ENCODE results near the gene NT5E.

The NT5E gene

GRCh38 chr6:85424981-85425380 lies 24.9 kb upstream of the NT5E start:
- Histone ChIP-seq H3K9me3 (ENCODE audit: insufficient read depth, low read depth, low read length) (peaks cover 6% of the 10 kb centered on the region; the same call in 1 of the 2 replicates), H3K27me3 (ENCODE audit: insufficient read depth, low read length) (no peaks in the 10 kb centered on the region), H3K9ac (ENCODE audit: low read depth, low read length) (no peak overlapping the region), H3K4me1 (ENCODE audit: insufficient read depth, low read length) (no peaks in the 10 kb centered on the region), H3K36me3 (ENCODE audit: insufficient read depth, low read depth, low read length) (no peaks in the 10 kb centered on the region), H3K4me3 (ENCODE audit: low read length) (no peak overlapping the region), H3K27ac (ENCODE audit: low read length) (no peak overlapping the region)

DNA sequence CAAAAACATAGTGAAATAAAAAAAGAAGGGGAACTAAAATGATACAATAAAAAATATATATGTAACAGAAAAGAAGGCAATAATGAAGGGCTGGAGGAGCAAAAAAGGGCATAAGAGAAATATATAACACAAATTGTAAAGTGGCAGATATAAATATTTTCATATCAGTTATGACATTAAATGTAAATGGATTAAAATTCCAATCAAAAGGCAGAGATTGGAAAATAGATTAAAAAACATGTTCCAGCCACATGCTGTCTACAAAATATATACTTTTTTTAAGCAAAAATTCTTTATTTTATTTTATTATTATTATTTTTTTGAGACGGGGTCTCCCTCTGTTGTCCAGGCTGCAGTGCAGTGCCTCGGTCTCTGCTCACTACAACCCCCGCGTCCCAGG lies 23.9 kb upstream of the NT5E start:
- H3K9ac ChIP-seq (ENCODE audit: low read depth, low read length): no peak overlapping the region
- no peaks in the 10 kb centered on the region for H3K27me3 ChIP-seq (ENCODE audit: insufficient read depth, low read length)
- H3K4me1 ChIP-seq (ENCODE audit: insufficient read depth, low read length): no peaks in the 10 kb centered on the region
- H3K9me3 ChIP-seq (ENCODE audit: insufficient read depth, low read depth, low read length): peaks cover 6% of the 10 kb centered on the region; the same call in 1 of the 2 replicates
- H3K27ac ChIP-seq (ENCODE audit: low read length): no peak overlapping the region
- no peaks in the 10 kb centered on the region for H3K36me3 ChIP-seq (ENCODE audit: insufficient read depth, low read depth, low read length)
- H3K4me3 ChIP-seq (ENCODE audit: low read length): no peak overlapping the region

DNA sequence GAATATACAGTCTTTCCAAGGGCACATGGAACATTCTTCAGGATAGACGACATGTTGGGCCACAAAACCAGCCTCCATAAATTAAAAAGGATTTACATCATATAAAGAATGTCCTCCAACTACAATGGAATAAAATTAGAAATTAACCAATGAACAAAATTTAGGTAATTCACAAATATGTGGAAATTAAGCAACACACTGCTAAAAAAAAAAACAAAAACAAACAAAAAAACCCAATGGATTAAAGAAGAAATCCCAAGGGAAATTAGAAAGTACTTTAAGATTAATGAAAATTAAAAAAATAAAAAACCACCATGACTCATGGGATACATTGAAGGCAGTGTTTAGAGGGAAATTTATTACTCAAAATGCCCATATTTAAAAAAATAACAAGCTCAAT lies 21.4 kb upstream of the NT5E start:
- no peak overlapping the region for H3K4me3 ChIP-seq (ENCODE audit: low read length)
- H3K27ac ChIP-seq (ENCODE audit: low read length): no peak overlapping the region
- H3K36me3 ChIP-seq (ENCODE audit: insufficient read depth, low read depth, low read length): no peaks in the 10 kb centered on the region
- H3K4me1 ChIP-seq (ENCODE audit: insufficient read depth, low read length): no peaks in the 10 kb centered on the region
- no peaks in the 10 kb centered on the region for H3K27me3 ChIP-seq (ENCODE audit: insufficient read depth, low read length)
- H3K9ac ChIP-seq (ENCODE audit: low read depth, low read length): no peak overlapping the region
- peaks cover 6% of the 10 kb centered on the region; the same call in 1 of the 2 replicates for H3K9me3 ChIP-seq (ENCODE audit: insufficient read depth, low read depth, low read length)

DNA sequence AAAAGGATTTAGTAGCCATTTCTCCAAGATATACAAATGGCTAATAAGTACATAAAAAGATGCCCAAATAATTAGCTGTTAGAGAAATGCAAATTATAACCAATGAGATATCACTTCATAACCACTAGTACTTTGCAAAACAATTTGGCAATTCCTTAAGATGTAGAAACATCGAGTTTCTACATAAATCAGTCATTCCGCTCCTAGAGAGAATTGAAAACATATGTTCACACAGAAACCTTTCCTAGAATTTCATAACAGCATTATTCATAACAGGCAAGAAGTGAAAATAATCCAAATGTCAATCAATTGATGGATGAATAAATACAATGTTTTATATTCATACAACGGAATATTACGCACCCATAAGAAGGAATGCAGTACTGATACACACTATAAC lies 20.5 kb upstream of the NT5E start:
- Histone ChIP-seq H3K9me3 (ENCODE audit: insufficient read depth, low read depth, low read length) (peaks cover 6% of the 10 kb centered on the region; the same call in 1 of the 2 replicates), H3K9ac (ENCODE audit: low read depth, low read length) (no peak overlapping the region), H3K27ac (ENCODE audit: low read length) (no peak overlapping the region)

GRCh38 chr6:85431271-85431670 lies 18.6 kb upstream of the NT5E start:
- Histone ChIP-seq H3K27ac (ENCODE audit: low read length) (no peak overlapping the region), H3K4me1 (ENCODE audit: insufficient read depth, low read length) (0 out of 2 replicates have a peak, but pooled peaks cover 4% of the 10 kb centered on the region), H3K9me3 (ENCODE audit: insufficient read depth, low read depth, low read length) (peaks cover 6% of the 10 kb centered on the region; the same call in 1 of the 2 replicates), H3K36me3 (ENCODE audit: insufficient read depth, low read depth, low read length) (no peaks in the 10 kb centered on the region), H3K9ac (ENCODE audit: low read depth, low read length) (no peak overlapping the region), H3K4me3 (ENCODE audit: low read length) (no peak overlapping the region), H3K27me3 (ENCODE audit: insufficient read depth, low read length) (no peaks in the 10 kb centered on the region)

More for the DNA sequence above, 20.5 kb upstream of the NT5E start:
- Histone ChIP-seq H3K27me3 (ENCODE audit: insufficient read depth, low read length) (no peaks in the 10 kb centered on the region), H3K4me3 (ENCODE audit: low read length) (no peak overlapping the region), H3K36me3 (ENCODE audit: insufficient read depth, low read depth, low read length) (no peaks in the 10 kb centered on the region), H3K4me1 (ENCODE audit: insufficient read depth, low read length) (no peaks in the 10 kb centered on the region)

- H3K27me3 ChIP-seq (ENCODE audit: insufficient read depth, low read length): no peaks in the 10 kb centered on the region
- H3K9me3 ChIP-seq (ENCODE audit: insufficient read depth, low read depth, low read length): no peaks in the 10 kb centered on the region; the same call in 1 of the 2 replicates
- H3K36me3 ChIP-seq (ENCODE audit: insufficient read depth, low read depth, low read length): no peaks in the 10 kb centered on the region
- no peak overlapping the region for H3K9ac ChIP-seq (ENCODE audit: low read depth, low read length)
- H3K4me3 ChIP-seq (ENCODE audit: low read length): no peak overlapping the region
- 0 out of 2 replicates have a peak, but pooled peaks cover 4% of the 10 kb centered on the region for H3K4me1 ChIP-seq (ENCODE audit: insufficient read depth, low read length)
- no peak overlapping the region for H3K27ac ChIP-seq (ENCODE audit: low read length)
These were observed 17.3 kb upstream of the NT5E start for GRCh38 chr6:85432554-85432953.

DNA sequence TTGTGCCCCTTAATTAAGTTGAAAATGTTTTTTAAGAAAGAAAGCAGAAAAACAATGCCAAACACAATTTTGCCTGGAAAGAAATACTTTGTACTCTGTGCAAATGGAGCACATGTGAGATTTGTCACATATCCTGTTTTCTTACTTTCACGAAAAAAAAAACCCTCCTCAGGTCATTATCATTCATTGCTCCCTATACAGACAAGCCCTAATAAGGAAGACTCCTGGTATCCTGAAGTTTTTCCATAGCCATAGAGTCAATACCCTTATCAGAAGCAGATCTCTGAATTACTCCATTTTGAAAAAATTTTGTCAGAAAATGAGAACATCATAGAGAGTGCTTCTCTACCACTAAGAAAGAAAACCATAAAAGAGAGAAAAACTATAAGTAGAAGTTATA lies 14.0 kb upstream of the NT5E start:
- 0 out of 2 replicates have a peak, but pooled peaks cover 4% of the 10 kb centered on the region for H3K4me1 ChIP-seq (ENCODE audit: insufficient read depth, low read length)
- H3K4me3 ChIP-seq (ENCODE audit: low read length): no peak overlapping the region
- no peak overlapping the region for H3K27ac ChIP-seq (ENCODE audit: low read length)
- H3K9ac ChIP-seq (ENCODE audit: low read depth, low read length): no peak overlapping the region; the same call in 1 of the 2 replicates
- H3K9me3 ChIP-seq (ENCODE audit: insufficient read depth, low read depth, low read length): no peaks in the 10 kb centered on the region
- no peaks in the 10 kb centered on the region for H3K36me3 ChIP-seq (ENCODE audit: insufficient read depth, low read depth, low read length)
- no peaks in the 10 kb centered on the region for H3K27me3 ChIP-seq (ENCODE audit: insufficient read depth, low read length)

GRCh38 chr6:85436411-85436810 lies 13.5 kb upstream of the NT5E start:
- Histone ChIP-seq H3K27ac (ENCODE audit: low read length) (no peak overlapping the region), H3K27me3 (ENCODE audit: insufficient read depth, low read length) (no peaks in the 10 kb centered on the region), H3K9me3 (ENCODE audit: insufficient read depth, low read depth, low read length) (no peaks in the 10 kb centered on the region), H3K36me3 (ENCODE audit: insufficient read depth, low read depth, low read length) (no peaks in the 10 kb centered on the region), H3K4me3 (ENCODE audit: low read length) (no peak overlapping the region), H3K4me1 (ENCODE audit: insufficient read depth, low read length) (0 out of 2 replicates have a peak, but pooled peaks cover 4% of the 10 kb centered on the region), H3K9ac (ENCODE audit: low read depth, low read length) (no peak overlapping the region)

GRCh38 chr6:85436939-85437495 lies 12.9 kb upstream of the NT5E start:
- H3K36me3 ChIP-seq (ENCODE audit: insufficient read depth, low read depth, low read length): no peaks in the 10 kb centered on the region
- no peaks in the 10 kb centered on the region for H3K27me3 ChIP-seq (ENCODE audit: insufficient read depth, low read length)
- no peak overlapping the region for H3K27ac ChIP-seq (ENCODE audit: low read length)
- no peak overlapping the region for H3K4me3 ChIP-seq (ENCODE audit: low read length)
- H3K9me3 ChIP-seq (ENCODE audit: insufficient read depth, low read depth, low read length): no peaks in the 10 kb centered on the region
- H3K9ac ChIP-seq (ENCODE audit: low read depth, low read length): no peak overlapping the region
- 0 out of 2 replicates have a peak, but pooled peaks cover 4% of the 10 kb centered on the region for H3K4me1 ChIP-seq (ENCODE audit: insufficient read depth, low read length)

- no peak overlapping the region for H3K27ac ChIP-seq (ENCODE audit: low read length)
- H3K36me3 ChIP-seq (ENCODE audit: insufficient read depth, low read depth, low read length): no peaks in the 10 kb centered on the region
- H3K4me1 ChIP-seq (ENCODE audit: insufficient read depth, low read length): no peaks in the 10 kb centered on the region
- H3K27me3 ChIP-seq (ENCODE audit: insufficient read depth, low read length): peaks cover 15% of the 10 kb centered on the region
- no peaks in the 10 kb centered on the region for H3K9me3 ChIP-seq (ENCODE audit: insufficient read depth, low read depth, low read length)
- no peak overlapping the region for H3K4me3 ChIP-seq (ENCODE audit: low read length)
- H3K9ac ChIP-seq (ENCODE audit: low read depth, low read length): no peak overlapping the region
These were observed 6.3 kb upstream of the NT5E start for GRCh38 chr6:85443349-85444117.

GRCh38 chr6:85449388-85449817 lies 480 bp upstream of the NT5E start:
- Histone ChIP-seq H3K27me3 (ENCODE audit: insufficient read depth, low read length) (peaks cover 66% of the 10 kb centered on the region), H3K27ac (ENCODE audit: low read length) (no peak overlapping the region), H3K4me1 (ENCODE audit: insufficient read depth, low read length) (peaks cover 4% of the 10 kb centered on the region; the same call in 1 of the 2 replicates), H3K9ac (ENCODE audit: low read depth, low read length) (peak overlapping the region; percentile 39; the same call in 1 of the 2 replicates), H3K36me3 (ENCODE audit: insufficient read depth, low read depth, low read length) (no peaks in the 10 kb centered on the region), H3K4me3 (ENCODE audit: low read length) (peak overlapping the region; percentile 80), H3K9me3 (ENCODE audit: insufficient read depth, low read depth, low read length) (no peaks in the 10 kb centered on the region)

All from iPS-20b (cell line).